ENCODE results near the gene MRFAP1L1.

- TF ChIP-seq CTCF (IDR thresholded peaks at IDR 0.05) (no peak), EZH2 (IDR thresholded peaks at IDR 0.05; ENCODE audit: borderline replicate concordance, insufficient read depth, low read depth, low read length, poor library complexity, severe bottlenecking) (no peak)
Observed at GRCh38 chr4:6699388-6699787, 10.3 kb downstream of the MRFAP1L1 start.
